HUES64 (cell line): Measurements from ENCODE around the gene RRBP1.
"Not testable (repeated sequence)": the region's sequence is repeated elsewhere in the genome, so short reads cannot be mapped to it uniquely, and the experiment has no call there.

Experiments
- H3K27ac ChIP-seq: 2 replicates; pipeline ENCODE4 v1.7.0; 2013; ENCODE audit warnings: low read depth, low read length, inconsistent platforms
- H3K27me3 ChIP-seq: 2 replicates; pipeline ENCODE4 v1.6.1; 2013; ENCODE audit warnings: mild to moderate bottlenecking, low read length; ENCODE audit not compliant: insufficient read depth
- H3K36me3 ChIP-seq: 2 replicates; pipeline ENCODE4 v1.6.1; 2013; ENCODE audit warnings: mild to moderate bottlenecking, low read length; ENCODE audit not compliant: insufficient read depth
- H3K4me1 ChIP-seq: 2 replicates; pipeline ENCODE4 v1.6.1; 2013; ENCODE audit warnings: mild to moderate bottlenecking, low read length, moderate library complexity; ENCODE audit not compliant: insufficient read depth
- H3K4me3 ChIP-seq: 2 replicates; pipeline ENCODE4 v1.5.1; 2013; ENCODE audit warnings: mild to moderate bottlenecking, low read length, moderate library complexity
- H3K9ac ChIP-seq: 2 replicates; pipeline ENCODE4 v1.6.1; 2013; ENCODE audit warnings: mild to moderate bottlenecking, low read depth, low read length
- H3K9me3 ChIP-seq: 2 replicates; pipeline ENCODE4 v1.6.1; 2013; ENCODE audit warnings: low read depth, low read length; ENCODE audit not compliant: insufficient read depth
- WGBS: fragments of 150-250, 120-280 bp; methylation state at CpG from one replicate; pipeline ENCODE4 v1.1.7; 2013; ENCODE audit warnings: missing lambda C conversion rate; 5-methylcytosine and 5-hydroxymethylcytosine counted together

Gene RRBP1

GRCh38 chr20:17708675-17709360 is 26.8 kb upstream of the RRBP1 start:
- Histone ChIP-seq H3K4me1 (peaks cover 13% of the 10 kb centered on the region), H3K36me3 (no peaks in the 10 kb centered on the region), H3K9ac (no peak overlapping the region), H3K9me3 (no peaks in the 10 kb centered on the region), H3K27me3 (no peaks in the 10 kb centered on the region), H3K27ac (no peak overlapping the region), H3K4me3 (no peak overlapping the region)
- 97% methylated on average over 7 of the region's 7 CpGs for WGBS

GRCh38 chr20:17707951-17708350 is 25.9 kb upstream of the RRBP1 start:
- not testable (repeated sequence) for H3K4me3 ChIP-seq, H3K27ac ChIP-seq, H3K9me3 ChIP-seq, H3K9ac ChIP-seq, H3K36me3 ChIP-seq, H3K27me3 ChIP-seq
- peaks cover 13% of the 10 kb centered on the region for H3K4me1 ChIP-seq
- 93% methylated on average over 2 of the region's 3 CpGs for WGBS

GRCh38 chr20:17706632-17707031 is 24.6 kb upstream of the RRBP1 start:
- Histone ChIP-seq H3K9ac (no peak overlapping the region), H3K36me3 (no peaks in the 10 kb centered on the region), H3K4me1 (peaks cover 13% of the 10 kb centered on the region), H3K27me3 (no peaks in the 10 kb centered on the region), H3K4me3 (no peak overlapping the region), H3K27ac (no peak overlapping the region), H3K9me3 (no peaks in the 10 kb centered on the region)
- WGBS: 94% methylated on average over 3 of the region's 3 CpGs

- Histone ChIP-seq H3K27me3 (no peaks in the 10 kb centered on the region), H3K4me1 (peaks cover 11% of the 10 kb centered on the region), H3K9ac (no peak overlapping the region), H3K27ac (no peak overlapping the region), H3K36me3 (no peaks in the 10 kb centered on the region), H3K9me3 (no peaks in the 10 kb centered on the region), H3K4me3 (no peak overlapping the region)
- WGBS: 95% methylated on average over 3 of the region's 4 CpGs
These were observed 23.9 kb upstream of the RRBP1 start for GRCh38 chr20:17705916-17706315.

GRCh38 chr20:17704589-17705317 is 22.7 kb upstream of the RRBP1 start:
- no peak overlapping the region for H3K9ac ChIP-seq
- H3K4me3 ChIP-seq: no peak overlapping the region
- 98% methylated on average over 5 of the region's 5 CpGs for WGBS
- H3K27me3 ChIP-seq: no peaks in the 10 kb centered on the region
- no peaks in the 10 kb centered on the region for H3K4me1 ChIP-seq
- no peaks in the 10 kb centered on the region for H3K9me3 ChIP-seq
- no peaks in the 10 kb centered on the region for H3K36me3 ChIP-seq
- no peak overlapping the region for H3K27ac ChIP-seq

- H3K4me3 ChIP-seq: no peak overlapping the region
- no peak overlapping the region for H3K27ac ChIP-seq
- no peaks in the 10 kb centered on the region for H3K9me3 ChIP-seq
- H3K27me3 ChIP-seq: no peaks in the 10 kb centered on the region
- no peaks in the 10 kb centered on the region for H3K4me1 ChIP-seq
- no peaks in the 10 kb centered on the region for H3K36me3 ChIP-seq
- WGBS: 87% methylated on average over 4 of the region's 4 CpGs
- no peak overlapping the region for H3K9ac ChIP-seq
These were observed 19.8 kb upstream of the RRBP1 start for GRCh38 chr20:17701826-17702225.

- peaks cover 8% of the 10 kb centered on the region; the same call in 1 of the 2 replicates for H3K9me3 ChIP-seq
- H3K36me3 ChIP-seq: no peaks in the 10 kb centered on the region
- no peak overlapping the region for H3K4me3 ChIP-seq
- no peak overlapping the region for H3K27ac ChIP-seq
- no peaks in the 10 kb centered on the region for H3K27me3 ChIP-seq
- H3K9ac ChIP-seq: no peak overlapping the region
- WGBS: 81% methylated on average over 7 of the region's 7 CpGs
- H3K4me1 ChIP-seq: no peaks in the 10 kb centered on the region
These were observed 18.6 kb upstream of the RRBP1 start for GRCh38 chr20:17700637-17701036.

GRCh38 chr20:17699931-17700351 is 17.9 kb upstream of the RRBP1 start, which contains the start of gene BANF2:
TSS of gene BANF2 (plus strand) at chr20:17699966. CDS start at chr20:17725026, 25,060 bp downstream.
- WGBS: 73% methylated on average over 3 of the region's 3 CpGs
- peaks cover 8% of the 10 kb centered on the region; the same call in 1 of the 2 replicates for H3K9me3 ChIP-seq
- no peak within 1 kb of the TSS for H3K4me3 ChIP-seq
- H3K27me3 ChIP-seq: no peaks in the 10 kb centered on the region
- H3K36me3 ChIP-seq: no peaks in the 10 kb centered on the region
- no peak within 1 kb of the TSS for H3K9ac ChIP-seq
- H3K27ac ChIP-seq: no peak within 1 kb of the TSS
- no peaks in the 10 kb centered on the region for H3K4me1 ChIP-seq

- peaks cover 2% of the 10 kb centered on the region for H3K4me1 ChIP-seq
- 71% methylated on average over 5 of the region's 5 CpGs for WGBS
- no peak overlapping the region for H3K9ac ChIP-seq
- peaks cover 8% of the 10 kb centered on the region; the same call in 1 of the 2 replicates for H3K9me3 ChIP-seq
- no peak overlapping the region for H3K27ac ChIP-seq
- no peaks in the 10 kb centered on the region for H3K27me3 ChIP-seq
- H3K36me3 ChIP-seq: no peaks in the 10 kb centered on the region
- no peak overlapping the region for H3K4me3 ChIP-seq
These were observed 16.3 kb upstream of the RRBP1 start for GRCh38 chr20:17698384-17698783.

GRCh38 chr20:17697171-17697570 is 15.1 kb upstream of the RRBP1 start:
- peaks cover 6% of the 10 kb centered on the region for H3K4me1 ChIP-seq
- no peaks in the 10 kb centered on the region for H3K27me3 ChIP-seq
- no peak overlapping the region for H3K27ac ChIP-seq
- no peak overlapping the region for H3K4me3 ChIP-seq
- peaks cover 8% of the 10 kb centered on the region; the same call in 1 of the 2 replicates for H3K9me3 ChIP-seq
- no peaks in the 10 kb centered on the region for H3K36me3 ChIP-seq
- H3K9ac ChIP-seq: no peak overlapping the region
- 92% methylated on average over 1 of the region's 1 CpG for WGBS

- Histone ChIP-seq H3K27ac (no peak overlapping the region), H3K9me3 (peaks cover 8% of the 10 kb centered on the region; the same call in 1 of the 2 replicates), H3K4me1 (peaks cover 6% of the 10 kb centered on the region), H3K9ac (no peak overlapping the region), H3K4me3 (no peak overlapping the region), H3K27me3 (no peaks in the 10 kb centered on the region), H3K36me3 (no peaks in the 10 kb centered on the region)
- WGBS: 100% methylated on average over 1 of the region's 1 CpG
These were observed 14.2 kb upstream of the RRBP1 start for GRCh38 chr20:17696287-17696686.
